Gastroesophageal sphincter (tissue), 3 donors: ENCODE results near the gene PRKN.

ENCODE experiments used
- POLR2AphosphoS5 ChIP-seq: sonication (generic); formaldehyde crosslinking; IDR thresholded peaks from one replicate; pipeline ENCODE4 v1.6.1; 2017; ENCODE audit warnings: antibody characterized with exemption
- TF ChIP-seq, protein P1 (sequence below), 4 experiments: fragments of 200-600 bp in 2 of 4; fragments of 450-650 bp in 2 of 4; sonication (generic) in 1 of 4; IDR thresholded peaks; one replicate each; pipeline ENCODE4 v1.5.1; 2017 to 2019; ENCODE audit warnings: antibody characterized with exemption in 4 of 4, mild to moderate bottlenecking in 2 of 4, moderate library complexity in 2 of 4

DNA sequence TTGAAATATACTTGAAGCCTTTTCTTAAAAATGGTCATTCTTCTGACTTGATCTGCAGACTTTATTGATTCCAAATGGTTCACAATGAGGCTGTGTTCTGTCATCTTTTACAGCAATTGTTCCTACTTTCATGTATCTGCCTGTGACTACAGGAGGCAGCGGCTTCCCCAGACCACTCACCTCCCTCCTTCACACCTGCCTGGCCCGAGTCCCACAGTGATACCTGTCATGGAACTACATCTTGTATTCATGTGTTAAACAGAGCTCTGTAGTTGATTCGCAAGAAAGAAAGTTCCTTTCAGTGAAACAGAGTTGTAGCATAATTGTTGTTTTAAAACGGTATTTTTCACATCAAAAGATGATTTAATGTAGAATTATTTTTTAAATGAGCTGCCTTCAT lies 780.2 kb downstream of the PRKN start:
- TF ChIP-seq, protein P1, sequence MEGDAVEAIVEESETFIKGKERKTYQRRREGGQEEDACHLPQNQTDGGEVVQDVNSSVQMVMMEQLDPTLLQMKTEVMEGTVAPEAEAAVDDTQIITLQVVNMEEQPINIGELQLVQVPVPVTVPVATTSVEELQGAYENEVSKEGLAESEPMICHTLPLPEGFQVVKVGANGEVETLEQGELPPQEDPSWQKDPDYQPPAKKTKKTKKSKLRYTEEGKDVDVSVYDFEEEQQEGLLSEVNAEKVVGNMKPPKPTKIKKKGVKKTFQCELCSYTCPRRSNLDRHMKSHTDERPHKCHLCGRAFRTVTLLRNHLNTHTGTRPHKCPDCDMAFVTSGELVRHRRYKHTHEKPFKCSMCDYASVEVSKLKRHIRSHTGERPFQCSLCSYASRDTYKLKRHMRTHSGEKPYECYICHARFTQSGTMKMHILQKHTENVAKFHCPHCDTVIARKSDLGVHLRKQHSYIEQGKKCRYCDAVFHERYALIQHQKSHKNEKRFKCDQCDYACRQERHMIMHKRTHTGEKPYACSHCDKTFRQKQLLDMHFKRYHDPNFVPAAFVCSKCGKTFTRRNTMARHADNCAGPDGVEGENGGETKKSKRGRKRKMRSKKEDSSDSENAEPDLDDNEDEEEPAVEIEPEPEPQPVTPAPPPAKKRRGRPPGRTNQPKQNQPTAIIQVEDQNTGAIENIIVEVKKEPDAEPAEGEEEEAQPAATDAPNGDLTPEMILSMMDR (IDR thresholded peaks at IDR 0.05), result no peak
- TF ChIP-seq POLR2AphosphoS5, result no peak
